RPMI7951 (cell line): ENCODE results near the gene RETSAT. TPM values are rescaled to one million over a fixed set of nuclear protein-coding genes. Genes with fewer than 3 reads are reported as not detected.
A peak's percentile ranks its signal among the peaks of the same experiment; 100 is the strongest.
"Not testable (repeated sequence)": the region's sequence is repeated elsewhere in the genome, so short reads cannot be mapped to it uniquely, and the experiment has no call there.

Experiments
- DNase-seq: peaks from one replicate; pipeline ENCODE4 v3.0.0-alpha.2; 2012; ENCODE audit warnings: low read depth
- total RNA-seq: library from RNA; depleted of rRNA; stranded (reverse); fragments of >200 nt; shearing (Covaris generic); gene quantifications from 2 replicates; pipeline ENCODE4 v1.2.3, GENCODE V29; 2014

Gene RETSAT
- total RNA-seq, 1 experiment from 2014 or later: 47.9 TPM

- no peak for DNase-seq
These were observed 25.7 kb upstream of the RETSAT start for GRCh38 chr2:85380048-85380447.

- DNase-seq: no peak
These were observed 23.9 kb upstream of the RETSAT start for GRCh38 chr2:85378257-85378656.

- no peak for DNase-seq
These were observed 22.8 kb upstream of the RETSAT start for GRCh38 chr2:85377083-85377482.

DNA sequence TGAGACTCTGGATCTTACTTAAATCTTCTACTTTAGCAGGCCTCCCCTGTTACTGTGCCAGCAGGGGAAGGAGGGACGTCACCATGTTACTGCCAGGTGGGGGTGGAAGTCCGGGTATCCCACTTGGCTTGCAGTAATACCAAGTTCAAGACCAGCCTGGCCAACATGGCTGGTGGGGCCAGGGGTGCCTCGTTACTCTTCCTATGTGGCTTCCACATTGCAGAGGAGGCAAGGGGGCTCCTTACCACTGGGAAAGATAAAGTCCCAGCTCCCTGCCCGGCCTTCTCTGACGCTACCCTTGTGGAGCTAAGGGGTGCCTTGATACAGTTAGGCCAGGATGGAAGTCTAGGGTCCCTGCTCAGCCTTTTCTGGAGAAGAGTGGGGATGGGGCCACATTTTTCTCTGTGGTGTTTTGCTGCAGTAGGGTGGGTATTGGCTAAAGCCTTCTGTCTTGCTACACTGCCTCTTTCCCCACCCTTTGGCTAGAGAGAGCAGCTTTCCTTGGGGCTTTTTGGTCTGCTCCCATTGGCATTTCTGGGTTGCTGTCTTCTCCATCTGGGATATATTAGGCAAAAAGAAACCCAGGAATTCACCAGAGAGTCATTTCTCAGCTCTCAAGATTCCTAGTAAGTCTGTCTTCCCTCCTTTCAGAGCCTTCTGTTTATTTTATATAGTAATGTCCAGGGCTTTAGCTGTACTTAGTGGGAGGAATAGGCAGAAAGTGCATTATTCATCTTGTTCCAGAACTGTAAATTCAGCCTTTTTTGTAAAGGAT lies 22.1 kb upstream of the RETSAT start:
- no peak for DNase-seq

DNA sequence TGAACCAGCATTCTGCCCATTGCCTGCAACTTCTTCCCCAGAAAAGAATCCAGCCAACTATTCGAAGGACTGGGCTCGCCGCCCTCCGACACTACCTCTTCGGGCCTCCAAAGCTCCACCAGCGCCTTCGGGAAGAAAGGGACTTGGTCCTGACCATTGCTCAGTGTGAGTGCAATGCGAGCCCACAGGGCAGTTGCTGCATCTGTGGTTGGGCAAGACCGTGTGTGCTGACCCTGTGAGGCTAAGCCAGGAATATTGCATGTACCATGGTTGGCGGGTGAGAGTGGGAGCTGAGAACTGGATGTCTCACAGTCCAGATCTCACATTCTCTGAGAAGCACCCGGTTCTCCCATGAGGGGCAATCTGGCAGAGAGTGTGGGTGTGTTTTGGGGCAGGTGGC lies 16.7 kb upstream of the RETSAT start:
- no peak for DNase-seq

GRCh38 chr2:85369500-85369899 lies 15.2 kb upstream of the RETSAT start:
- DNase-seq: no peak

GRCh38 chr2:85368921-85369320 lies 14.6 kb upstream of the RETSAT start:
- no peak for DNase-seq

DNA sequence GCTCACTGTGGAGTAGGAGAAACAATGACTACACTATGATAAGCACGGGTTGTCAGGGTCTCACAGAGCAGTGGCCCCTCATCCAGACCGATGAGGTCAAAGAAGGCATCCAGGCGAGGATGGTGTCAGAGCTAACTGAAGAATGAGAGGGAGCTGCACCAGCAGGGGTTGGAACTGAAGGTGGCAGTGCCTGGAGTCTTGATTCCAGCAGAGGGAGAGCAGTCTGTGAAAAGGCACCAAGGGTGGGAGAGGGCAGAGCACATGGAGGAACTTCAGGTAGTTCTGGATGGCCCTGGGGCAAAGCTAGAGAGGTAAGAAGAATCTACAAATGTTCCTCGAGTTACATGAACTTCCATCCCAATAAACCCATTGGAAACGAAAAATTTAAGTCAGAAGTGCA lies 12.9 kb upstream of the RETSAT start:
- no peak for DNase-seq

GRCh38 chr2:85362653-85363387 lies 8.5 kb upstream of the RETSAT start:
- not testable (repeated sequence) for DNase-seq

DNA sequence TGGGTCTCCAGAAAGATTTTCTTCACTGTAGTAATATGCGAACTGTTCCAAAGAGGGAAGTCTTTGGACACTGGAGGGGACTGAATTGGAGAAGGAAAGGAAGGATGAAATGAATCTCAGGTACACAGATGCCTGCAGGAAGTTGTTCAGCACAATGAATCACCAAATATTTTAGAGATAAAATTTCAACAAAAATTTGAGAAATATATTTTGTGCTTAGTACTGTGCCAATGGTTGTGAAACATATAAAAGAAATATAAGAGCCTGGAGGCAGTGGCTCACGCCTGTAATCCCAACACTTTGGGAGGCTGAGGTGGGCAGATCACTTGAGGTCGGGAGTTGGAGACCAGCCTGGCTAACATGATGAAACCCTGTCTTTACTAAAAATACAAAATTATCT lies 3.4 kb upstream of the RETSAT start:
- no peak for DNase-seq

- no peak for DNase-seq
These were observed 1.9 kb upstream of the RETSAT start for GRCh38 chr2:85356186-85356585.

DNA sequence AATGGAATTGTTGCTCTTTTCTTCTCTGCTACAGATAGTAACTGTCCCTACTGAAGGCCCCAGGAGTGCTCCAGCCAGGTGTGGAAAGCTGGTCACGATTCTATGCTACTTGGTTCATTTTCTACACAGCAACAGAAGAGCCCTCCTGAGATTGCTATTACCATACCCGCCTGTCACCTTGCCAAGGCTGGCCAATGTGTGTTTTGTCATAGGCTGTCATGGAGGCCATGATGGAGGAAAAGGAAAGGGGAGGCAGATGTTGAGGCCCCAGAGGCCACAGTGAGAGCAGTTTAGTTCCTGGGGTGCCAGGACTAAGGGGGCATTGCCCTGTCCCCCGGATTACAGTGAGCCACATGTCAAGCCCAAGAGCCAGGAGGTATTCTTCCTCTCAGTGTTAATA lies 1.2 kb upstream of the RETSAT start:
- no peak for DNase-seq

- DNase-seq: no peak
These were observed 714 bp upstream of the RETSAT start for GRCh38 chr2:85355073-85355410.

- peak; percentile 42 for DNase-seq
These were observed 447 bp downstream of the RETSAT start for GRCh38 chr2:85353876-85354285.

DNA sequence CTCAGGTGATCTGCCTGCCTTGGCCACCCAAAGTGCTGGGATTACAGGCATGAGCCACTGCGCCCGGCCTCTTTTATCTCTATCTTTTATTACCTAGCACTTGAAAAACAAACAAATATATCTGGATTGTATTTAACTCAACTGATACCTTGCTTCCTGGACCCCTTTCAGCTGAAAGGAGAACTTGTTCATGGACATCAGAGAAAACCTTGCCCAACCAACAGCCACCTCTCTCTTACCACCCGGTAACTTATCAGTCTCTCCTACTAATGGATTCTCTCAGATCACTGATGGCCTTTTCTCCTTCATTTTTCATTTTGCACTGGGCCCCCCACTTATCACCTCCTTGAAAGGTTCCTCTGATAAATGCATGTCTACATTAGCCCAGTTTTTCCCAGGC lies 6.7 kb downstream of the RETSAT start:
- DNase-seq: no peak

GRCh38 chr2:85344356-85344954 lies 9.9 kb downstream of the RETSAT start:
- no peak for DNase-seq

- not testable (repeated sequence) for DNase-seq
These were observed 11.0 kb downstream of the RETSAT start for GRCh38 chr2:85343207-85343895.

DNA sequence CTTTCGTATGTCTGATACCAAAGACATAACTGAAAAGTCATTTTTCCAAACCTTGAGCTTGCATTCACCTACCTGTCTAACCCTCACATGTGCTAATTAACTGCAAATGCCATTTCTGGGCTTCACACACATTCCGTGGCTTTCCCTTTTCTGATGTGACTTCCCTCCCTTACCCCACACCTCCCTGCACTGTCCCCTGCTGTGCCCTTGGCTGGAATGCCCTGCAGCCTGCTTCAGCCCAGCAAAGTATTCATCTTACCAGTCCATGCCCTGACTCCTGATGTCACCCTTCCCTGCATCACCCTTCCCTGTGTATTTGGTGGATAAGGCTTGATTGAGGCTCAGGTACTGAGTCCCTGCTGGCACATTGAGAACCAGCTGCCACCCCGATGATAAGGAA lies 12.2 kb downstream of the RETSAT start:
- DNase-seq: no peak

- DNase-seq: no peak
These were observed 12.9 kb downstream of the RETSAT start for GRCh38 chr2:85341269-85342029.

- DNase-seq: no peak
These were observed 14.1 kb downstream of the RETSAT start for GRCh38 chr2:85340034-85340892.

GRCh38 chr2:85334928-85335327 lies 19.4 kb downstream of the RETSAT start:
- DNase-seq: no peak
